Neuronal stem cell (in vitro differentiated cells): ENCODE data around the gene CSNK1G2.

Experiments
- DNase-seq: peaks from one replicate; pipeline ENCODE4 v3.0.0-alpha.2; 2013; ENCODE audit warnings: low spot score
- H2AFZ ChIP-seq: one replicate; pipeline ENCODE4 v1.6.1; 2013; ENCODE audit warnings: mild to moderate bottlenecking, low read length, inconsistent platforms
- H2AK5ac ChIP-seq: 2 replicates; pipeline ENCODE4 v1.6.1; 2013; ENCODE audit warnings: low read depth, mild to moderate bottlenecking, inconsistent platforms, low read length, moderate library complexity, mixed read lengths
- H2BK120ac ChIP-seq: 2 replicates; pipeline ENCODE4 v1.6.1; 2013; ENCODE audit warnings: low read depth, mild to moderate bottlenecking, inconsistent platforms, low read length, moderate library complexity, mixed read lengths
- H2BK12ac ChIP-seq: one replicate; pipeline ENCODE4 v1.6.1; 2013; ENCODE audit warnings: low read length, inconsistent platforms
- H2BK15ac ChIP-seq: 2 replicates; pipeline ENCODE4 v1.6.1; 2013; ENCODE audit warnings: mild to moderate bottlenecking, low read length, inconsistent platforms, mixed read lengths
- H2BK5ac ChIP-seq: one replicate; pipeline ENCODE4 v1.6.1; 2013; ENCODE audit warnings: inconsistent platforms, mild to moderate bottlenecking, low read length, moderate library complexity
- H3K14ac ChIP-seq: one replicate; pipeline ENCODE4 v1.6.1; 2013; ENCODE audit warnings: low read length, inconsistent platforms
- H3K18ac ChIP-seq: 2 replicates; pipeline ENCODE4 v1.6.1; 2013; ENCODE audit warnings: low read length, inconsistent platforms
- H3K23ac ChIP-seq: 2 replicates; pipeline ENCODE4 v1.6.1; 2013; ENCODE audit warnings: low read depth, mild to moderate bottlenecking, mixed read lengths, low read length, inconsistent platforms; ENCODE audit not compliant: poor library complexity
- H3K27ac ChIP-seq: replicated peaks from 3 replicates; pipeline ENCODE4 v1.5.1; 2013; ENCODE audit warnings: low read length, inconsistent platforms
- H3K27me3 ChIP-seq, 3 experiments: 2 replicates each; pipeline ENCODE4 v1.6.1; 2013; ENCODE audit warnings: low read length in 3 of 3, mild to moderate bottlenecking in 2 of 3, inconsistent platforms in 1 of 3, low read depth in 1 of 3, mixed read lengths in 1 of 3, moderate library complexity in 1 of 3; ENCODE audit not compliant: control insufficient read depth in 3 of 3, insufficient read depth in 3 of 3
- H3K36me3 ChIP-seq, 2 donors: replicated peaks in 1 of 2; 2 replicates each; pipeline ENCODE4 v1.6.1; 2013; ENCODE audit warnings: low read length in 2 of 2; ENCODE audit not compliant: control insufficient read depth in 2 of 2, insufficient read depth in 2 of 2
- H3K4ac ChIP-seq: 2 replicates; pipeline ENCODE4 v1.6.1; 2013; ENCODE audit warnings: inconsistent platforms, mild to moderate bottlenecking, low read length, moderate library complexity
- H3K4me1 ChIP-seq, 2 donors: 1 replicate in 1 of 2; 2 replicates in 1 of 2; pipeline ENCODE4 v1.6.1; 2013; ENCODE audit warnings: low read length in 2 of 2, low read depth in 1 of 2; ENCODE audit not compliant: control insufficient read depth in 2 of 2, insufficient read depth in 1 of 2
- H3K4me2 ChIP-seq: one replicate; pipeline ENCODE4 v1.6.1; 2013; ENCODE audit warnings: mild to moderate bottlenecking, low read length, inconsistent platforms; ENCODE audit not compliant: insufficient read depth, poor library complexity, severe bottlenecking
- H3K4me3 ChIP-seq, 2 donors: 2 replicates each; pipeline ENCODE4 v1.5.1; 2013; ENCODE audit warnings: low read length in 2 of 2, mild to moderate bottlenecking in 2 of 2, inconsistent platforms in 1 of 2, moderate library complexity in 1 of 2
- H3K79me1 ChIP-seq: one replicate; pipeline ENCODE4 v1.6.1; 2013; ENCODE audit warnings: low read depth, mild to moderate bottlenecking, inconsistent platforms, low read length, moderate library complexity
- H3K9ac ChIP-seq: one replicate; pipeline ENCODE4 v1.6.1; 2013; ENCODE audit warnings: mild to moderate bottlenecking, low read depth, low read length, inconsistent platforms; ENCODE audit not compliant: poor library complexity
- H3K9me3 ChIP-seq, 2 donors: replicated peaks in 1 of 2; 2 replicates each; pipeline versions ENCODE3 to v1.6.1; 2013; ENCODE audit warnings: low read length in 2 of 2, mild to moderate bottlenecking in 2 of 2, inconsistent platforms in 1 of 2, low read depth in 1 of 2, mixed read lengths in 1 of 2, moderate library complexity in 1 of 2; ENCODE audit not compliant: control insufficient read depth in 2 of 2, insufficient read depth in 1 of 2
- H4K8ac ChIP-seq: one replicate; pipeline ENCODE4 v1.6.1; 2013; ENCODE audit warnings: low read depth, mild to moderate bottlenecking, inconsistent platforms, low read length, moderate library complexity
- H4K91ac ChIP-seq: one replicate; pipeline ENCODE4 v1.6.1; 2013; ENCODE audit warnings: low read length, low read depth, mild to moderate bottlenecking, inconsistent platforms; ENCODE audit not compliant: poor library complexity
- WGBS, 2 donors: extraction: QIAGEN DNeasy Blood & Tissue Kit; methylation state at CpG; one replicate each; pipeline ENCODE4 v1.1.7; 2013; ENCODE audit warnings: missing lambda C conversion rate in 2 of 2, mixed read lengths in 1 of 2; ENCODE audit not compliant: insufficient read length in 2 of 2, insufficient replicate concordance in 1 of 2; ENCODE audit errors: extremely low coverage in 2 of 2; 5-methylcytosine and 5-hydroxymethylcytosine counted together

CSNK1G2 gene

GRCh38 chr19:1999856-2000515 is 59.0 kb downstream of the CSNK1G2 start:
- Histone ChIP-seq H3K9me3 (peaks cover 6 to 10% of the 10 kb centered on the region in 2 donors), H3K27ac (no peak overlapping the region), H2AK5ac (no peak overlapping the region), H3K14ac (no peak overlapping the region), H3K4me2 (no peak overlapping the region), H2BK12ac (no peak overlapping the region), H3K36me3 (peaks cover 31 to 77% of the 10 kb centered on the region in 2 donors), H3K4ac (no peak overlapping the region), H3K27me3 (no peaks in the 10 kb centered on the region), H3K79me1 (peaks cover 18% of the 10 kb centered on the region), H2BK120ac (no peak overlapping the region), H2AFZ (no peak overlapping the region), H3K4me1 (no peaks in the 10 kb centered on the region), H4K8ac (no peak overlapping the region), H3K18ac (peak overlapping the region; percentile 28), H3K9ac (no peak overlapping the region), H4K91ac (no peak overlapping the region), H3K4me3 (no peak overlapping the region), H2BK5ac (no peak overlapping the region), H3K23ac (no peak overlapping the region), H2BK15ac (no peak overlapping the region)
- DNase-seq = no peak
- WGBS, 2 donors = no CpG with 5 or more reads among the region's 26 CpGs

DNA sequence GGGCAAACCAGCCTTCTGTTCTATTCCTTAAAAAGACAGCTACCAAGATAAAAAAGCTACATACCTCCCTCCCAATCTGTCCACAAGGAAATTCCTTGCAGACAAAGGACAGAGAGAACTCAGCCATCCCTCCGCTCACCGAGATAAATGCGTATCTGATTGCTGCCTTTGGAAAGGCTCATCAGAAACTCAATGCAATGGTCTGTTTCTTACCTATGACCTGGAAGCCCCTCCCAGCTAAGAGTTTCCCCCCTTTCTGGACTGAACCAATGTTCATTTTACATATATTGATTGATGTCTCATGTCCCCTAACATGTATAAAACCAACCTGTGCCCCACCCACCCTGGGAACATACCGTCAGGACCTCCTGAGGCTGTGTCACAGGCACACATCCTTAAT is 62.9 kb downstream of the CSNK1G2 start:
- Histone ChIP-seq H2AK5ac (no peak overlapping the region), H2AFZ (no peak overlapping the region), H4K8ac (no peak overlapping the region), H3K27ac (peak overlapping the region; percentile 52), H2BK12ac (no peak overlapping the region), H3K79me1 (peaks cover 7% of the 10 kb centered on the region), H3K9ac (no peak overlapping the region), H3K4me3 (no peak overlapping the region), H2BK120ac (no peak overlapping the region), H3K4me2 (no peak overlapping the region), H3K18ac (no peak overlapping the region), H3K4ac (no peak overlapping the region), H3K27me3 (no peaks in the 10 kb centered on the region), H3K23ac (no peak overlapping the region), H2BK15ac (no peak overlapping the region), H4K91ac (no peak overlapping the region), H3K14ac (no peak overlapping the region), H3K9me3 (peaks cover 0 to 3% of the 10 kb centered on the region in 2 donors), H2BK5ac (no peak overlapping the region), H3K4me1 (no peaks in the 10 kb centered on the region), H3K36me3 (peaks cover 10 to 49% of the 10 kb centered on the region in 2 donors)
- no peak for DNase-seq
- no CpG with 5 or more reads among the region's 4 CpGs for WGBS, 2 donors

DNA sequence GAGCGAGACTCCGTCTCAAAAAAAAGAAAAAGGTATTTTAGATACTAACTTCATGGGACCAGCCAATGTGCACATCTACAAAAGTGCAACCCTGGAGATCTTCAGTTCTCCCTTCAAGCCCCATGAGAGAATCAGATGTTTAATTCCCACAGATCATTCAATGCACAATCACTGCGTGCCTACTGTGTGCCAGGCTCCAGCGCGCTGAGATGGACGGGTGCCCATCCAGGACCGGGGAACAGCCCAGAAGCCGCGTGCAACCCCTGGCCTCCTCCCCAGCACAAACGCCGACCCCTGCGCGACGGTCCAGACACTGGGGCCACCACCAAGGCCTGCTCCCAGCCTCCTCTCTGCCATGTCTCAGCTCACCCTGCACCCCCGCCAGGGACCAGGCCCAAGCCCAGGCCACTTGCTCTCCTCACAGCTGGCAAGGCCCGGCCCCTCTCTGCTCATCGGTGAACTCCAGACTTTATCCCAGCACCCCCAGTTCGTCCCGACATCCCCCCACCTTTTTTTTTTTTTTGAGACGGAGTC is 69.2 kb downstream of the CSNK1G2 start:
- Histone ChIP-seq H4K91ac (no peak overlapping the region), H3K36me3 (peaks cover 3 to 24% of the 10 kb centered on the region in 2 donors), H3K9ac (no peak overlapping the region), H2BK15ac (no peak overlapping the region), H3K27ac (no peak overlapping the region), H3K9me3 (peaks cover 0 to 3% of the 10 kb centered on the region in 2 donors), H2AFZ (no peak overlapping the region), H4K8ac (no peak overlapping the region), H3K23ac (peak overlapping the region; percentile 55), H3K79me1 (peaks cover 31% of the 10 kb centered on the region), H3K4me3 (no peak overlapping the region), H3K4me1 (peaks cover 3 to 15% of the 10 kb centered on the region in 2 donors), H3K4me2 (no peak overlapping the region), H3K4ac (no peak overlapping the region), H2BK120ac (no peak overlapping the region), H2AK5ac (no peak overlapping the region), H3K18ac (no peak overlapping the region), H2BK5ac (peak overlapping the region; percentile 66), H3K14ac (no peak overlapping the region), H3K27me3 (no peaks in the 10 kb centered on the region), H2BK12ac (peak overlapping the region; percentile 58)
- no peak for DNase-seq
- whole genome bisulfite sequencing, 2 donors = no CpG with 5 or more reads among the region's 20 CpGs

DNA sequence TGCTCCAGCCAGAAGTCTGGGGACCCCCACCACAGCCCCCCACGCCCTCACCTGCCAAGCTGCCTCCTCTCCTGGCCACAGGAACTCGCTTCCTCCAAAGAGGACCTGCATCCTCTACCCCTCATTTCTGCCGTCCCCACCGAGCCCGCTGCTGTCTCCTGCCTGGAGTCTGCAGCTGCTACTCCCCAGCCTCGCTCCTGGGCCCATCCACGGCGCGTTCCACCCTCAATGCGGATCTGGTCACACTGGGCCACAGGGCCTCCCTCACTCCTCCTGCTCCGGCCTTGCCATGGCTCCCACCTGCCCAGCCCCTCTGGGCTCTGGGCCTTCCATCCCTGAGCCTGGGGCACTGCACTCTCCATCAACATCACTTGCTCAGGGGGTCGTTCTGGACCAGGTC is 70.2 kb downstream of the CSNK1G2 start:
- no peak for DNase-seq
- no peak overlapping the region for H3K9ac ChIP-seq
- no peak overlapping the region for H2BK120ac ChIP-seq
- no peak overlapping the region for H4K91ac ChIP-seq
- no peak overlapping the region for H2BK5ac ChIP-seq
- H3K4me2 ChIP-seq = no peak overlapping the region
- H3K27ac ChIP-seq = no peak overlapping the region
- no peak overlapping the region for H2AFZ ChIP-seq
- H3K9me3 ChIP-seq = peaks cover 0 to under 1% of the 10 kb centered on the region in 2 donors
- no peaks in the 10 kb centered on the region for H3K27me3 ChIP-seq
- H3K18ac ChIP-seq = no peak overlapping the region
- no CpG with 5 or more reads among the region's 12 CpGs for WGBS, 2 donors
- H3K23ac ChIP-seq = peak overlapping the region; percentile 65
- no peak overlapping the region for H2AK5ac ChIP-seq
- H3K4me1 ChIP-seq = peaks cover 3 to 15% of the 10 kb centered on the region in 2 donors
- peak overlapping the region; percentile 76 for H3K4ac ChIP-seq
- H3K36me3 ChIP-seq = peaks cover 3 to 24% of the 10 kb centered on the region in 2 donors
- H2BK12ac ChIP-seq = no peak overlapping the region
- no peak overlapping the region for H4K8ac ChIP-seq
- H3K14ac ChIP-seq = no peak overlapping the region
- peaks cover 32% of the 10 kb centered on the region for H3K79me1 ChIP-seq
- peak overlapping the region in 1 of 2 donors; percentile 42 for H3K4me3 ChIP-seq
- H2BK15ac ChIP-seq = no peak overlapping the region
